HG03280 (cell line): ENCODE measurements around the gene PRIMPOL.
"Not testable (repeated sequence)": the region's sequence is repeated elsewhere in the genome, so short reads cannot be mapped to it uniquely, and the experiment has no call there.

Experiments used
- ATAC-seq: cut with Tn5 transposase; IDR thresholded peaks from one replicate; pipeline ENCODE4 v1.9.1; 2021; ENCODE audit warnings: mild to moderate bottlenecking, moderate library complexity; ENCODE audit not compliant: unreplicated experiment

The PRIMPOL gene

DNA sequence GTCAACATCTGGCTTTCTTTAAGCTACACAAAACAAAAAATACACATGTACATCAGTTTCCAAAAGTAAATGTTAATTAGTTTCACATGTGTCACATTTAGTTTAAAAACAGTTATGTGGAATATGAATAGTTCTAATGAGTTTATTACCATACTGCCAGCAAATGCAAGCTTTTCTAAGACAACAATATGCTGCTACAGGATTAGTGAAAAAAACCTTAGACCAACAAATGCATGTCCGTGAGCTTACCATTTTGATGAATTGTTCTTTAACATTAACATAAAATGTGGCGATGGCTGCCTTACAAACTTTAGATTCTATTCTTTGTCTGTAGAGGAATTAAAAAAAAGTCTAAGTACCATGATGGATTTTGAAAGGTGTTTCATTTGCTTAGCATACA lies 52.6 kb downstream of the PRIMPOL start:
- ATAC-seq = no peak

DNA sequence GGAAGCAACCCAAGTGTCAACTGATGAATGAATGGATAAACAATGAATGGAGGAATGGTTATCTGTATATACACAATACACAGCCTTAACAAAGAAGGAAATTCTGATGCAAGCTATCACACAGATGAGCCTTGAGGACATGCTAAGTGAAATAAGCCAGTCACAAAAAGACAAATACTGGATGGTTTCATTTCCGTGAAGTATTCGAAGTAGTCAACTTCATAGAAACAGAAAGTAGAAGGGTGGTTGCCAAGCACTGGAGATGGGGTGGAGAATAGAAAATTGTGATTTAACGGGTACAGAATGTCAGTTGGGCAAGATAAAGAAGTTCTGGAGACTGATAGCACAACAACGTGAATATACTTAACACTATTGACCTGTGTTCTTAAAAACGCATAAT lies 56.2 kb downstream of the PRIMPOL start:
- ATAC-seq = no peak

DNA sequence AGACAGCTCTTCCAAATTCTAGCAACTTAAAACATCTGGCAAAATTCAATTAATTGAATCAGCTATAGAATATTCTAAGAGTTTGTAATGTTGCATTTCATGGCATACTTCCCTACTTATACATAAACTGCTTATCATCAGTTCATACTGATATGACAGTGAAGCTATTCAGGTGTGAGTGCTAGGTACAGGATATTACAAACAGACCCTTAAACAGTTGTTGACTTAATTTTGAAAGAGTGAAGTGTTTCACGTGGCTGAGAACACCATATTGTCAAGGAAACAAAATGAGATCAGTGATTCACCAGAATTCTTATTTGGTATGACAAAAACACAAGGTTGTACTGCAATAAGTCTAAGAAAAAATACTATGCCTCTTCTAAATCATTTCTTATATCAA lies 56.9 kb downstream of the PRIMPOL start:
- ATAC-seq = no peak

DNA sequence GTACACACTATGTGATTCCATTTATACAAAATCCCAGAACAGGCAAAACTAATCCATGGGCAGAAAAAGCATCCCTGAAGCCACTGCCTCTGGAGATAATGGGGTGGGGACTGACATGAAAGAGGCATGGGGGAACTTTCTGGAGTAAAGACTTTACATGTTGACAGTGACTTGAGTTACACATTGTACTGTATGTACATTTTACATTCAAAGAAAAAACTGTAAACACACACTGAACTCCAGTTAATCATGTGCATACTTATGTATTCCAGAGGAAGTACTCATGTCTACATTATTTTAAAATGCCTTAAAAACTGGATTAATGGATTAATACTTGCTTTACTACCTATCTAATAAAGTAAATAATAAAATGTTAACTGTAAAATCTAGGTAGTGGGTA lies 62.8 kb downstream of the PRIMPOL start:
- no peak for ATAC-seq

DNA sequence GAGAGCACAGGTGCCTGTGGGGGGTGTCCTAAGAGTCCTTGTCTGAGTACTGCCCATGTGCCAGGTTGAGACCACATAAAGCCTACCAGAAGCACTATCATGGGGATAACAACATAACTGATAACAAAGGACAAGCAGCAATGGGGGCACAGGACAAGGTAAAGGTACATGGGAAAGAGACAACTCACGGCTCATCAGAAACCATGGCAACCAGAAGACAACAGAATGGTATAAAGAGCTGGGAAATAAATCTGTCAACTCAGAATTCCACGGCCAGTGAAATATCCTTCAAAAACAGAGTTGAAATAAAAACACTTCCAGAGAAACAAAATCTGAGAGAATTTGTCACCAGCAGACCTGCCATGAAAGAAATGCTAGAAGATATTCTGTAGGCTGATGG lies 64.3 kb downstream of the PRIMPOL start:
- no peak for ATAC-seq

DNA sequence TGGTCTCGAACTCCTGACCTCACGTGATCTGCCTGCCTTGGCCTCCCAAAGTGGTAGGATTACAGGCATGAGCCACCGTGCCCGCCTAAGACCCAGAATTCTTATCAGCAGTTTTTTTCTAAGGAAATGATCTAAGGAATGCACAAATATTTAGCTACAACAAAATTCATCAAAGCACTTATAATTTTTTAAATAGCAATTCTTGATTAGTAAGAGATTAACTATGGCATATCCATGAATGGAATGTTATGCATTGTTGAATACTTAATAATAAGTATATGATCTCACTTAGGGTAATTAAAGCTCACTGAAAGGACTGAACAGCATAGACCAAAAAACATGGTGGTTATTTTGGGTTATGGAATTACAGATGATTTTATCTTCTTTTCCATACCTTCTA lies 66.0 kb downstream of the PRIMPOL start:
- no peak for ATAC-seq

DNA sequence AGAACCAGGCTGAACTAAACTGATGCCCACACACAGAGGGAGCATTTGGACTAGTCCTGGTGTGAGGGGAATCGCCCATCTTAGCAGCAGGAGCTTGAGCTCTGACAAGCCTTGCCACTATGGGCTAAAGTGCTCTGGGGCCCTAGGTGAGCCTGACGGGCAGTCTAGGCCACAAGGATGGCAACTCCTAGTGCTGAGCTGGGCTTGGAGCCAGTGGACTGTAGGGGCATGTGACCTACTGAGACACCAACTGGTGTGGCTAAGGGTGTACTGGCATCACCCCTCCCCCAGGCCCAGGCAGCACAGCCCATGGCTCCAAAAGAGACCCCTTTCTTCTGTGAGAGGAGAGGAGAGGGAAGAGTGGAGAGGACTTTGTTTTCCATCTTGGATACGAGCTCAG lies 69.9 kb downstream of the PRIMPOL start:
- no peak for ATAC-seq

DNA sequence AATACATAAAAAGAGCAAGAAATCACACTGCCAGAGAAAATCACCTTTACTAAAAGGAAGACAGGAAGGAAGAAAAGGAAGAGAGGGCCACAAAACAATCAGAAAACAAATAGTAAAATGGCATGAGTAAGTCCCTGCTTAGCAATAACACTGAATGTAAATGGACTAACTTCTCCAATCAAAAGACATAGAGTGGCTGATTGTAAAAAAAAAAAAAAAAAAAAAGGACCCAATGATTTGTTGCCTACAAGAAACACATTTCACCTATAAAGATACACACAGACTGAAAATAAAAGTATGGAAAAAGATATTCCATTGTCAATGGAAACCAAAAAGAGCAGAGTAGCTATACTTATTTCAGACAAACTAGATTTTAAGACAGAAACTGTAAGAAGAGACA lies 71.7 kb downstream of the PRIMPOL start:
- no peak for ATAC-seq

DNA sequence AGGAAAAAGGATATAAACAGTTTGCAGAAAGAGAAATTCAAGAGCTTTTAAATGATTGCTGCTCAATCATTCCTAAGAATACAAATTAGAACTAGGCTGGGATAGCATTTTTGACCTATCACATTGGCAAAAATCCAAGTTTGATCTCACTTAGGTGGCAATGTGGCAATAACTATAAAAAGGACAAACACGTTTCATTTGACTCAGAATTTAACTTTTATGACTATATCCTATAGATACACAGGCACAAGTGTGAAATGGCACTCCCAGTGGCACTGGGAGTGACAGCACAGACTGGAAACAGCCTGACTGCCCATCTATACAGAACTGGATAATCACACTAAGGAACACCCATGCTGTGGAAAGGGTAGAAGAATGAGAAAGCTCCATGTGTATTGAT lies 73.3 kb downstream of the PRIMPOL start:
- ATAC-seq = no peak

DNA sequence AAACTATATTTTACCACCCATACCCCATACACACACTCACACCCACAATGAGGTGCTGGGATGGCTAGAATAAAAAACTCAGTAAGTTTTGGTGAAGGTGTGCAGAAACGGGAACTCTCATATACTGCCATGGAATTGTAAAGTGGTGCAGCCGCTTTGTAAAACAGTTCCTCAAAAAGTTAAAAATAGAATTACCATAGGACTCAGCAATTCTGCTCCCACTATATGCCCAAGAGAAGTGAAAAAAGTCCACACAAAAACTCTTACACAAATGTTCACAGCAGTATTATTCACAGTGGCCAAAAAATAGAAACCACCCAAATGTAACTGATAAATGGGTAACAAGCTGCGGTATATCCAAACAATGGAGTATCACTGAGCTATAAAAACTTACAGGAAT lies 77.9 kb downstream of the PRIMPOL start:
- no peak for ATAC-seq

DNA sequence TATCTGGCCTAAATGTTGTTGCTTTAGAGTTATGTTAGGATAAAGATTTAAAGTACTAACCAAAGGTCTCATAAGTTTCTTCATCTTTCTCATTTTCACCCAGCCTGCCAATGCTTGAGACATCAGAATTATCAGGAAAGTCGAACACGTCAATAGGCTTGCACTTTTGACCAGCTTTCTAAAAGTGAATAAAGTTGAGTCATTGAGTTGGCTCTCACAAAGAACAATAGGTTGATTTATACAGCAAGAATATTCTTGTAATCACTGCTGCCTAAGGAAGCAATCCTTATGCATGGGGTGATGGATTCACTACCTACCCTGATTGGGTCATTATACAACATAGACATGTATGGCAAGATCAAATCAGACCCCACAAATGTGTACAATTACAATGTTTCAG lies 79.3 kb downstream of the PRIMPOL start:
- no peak for ATAC-seq

DNA sequence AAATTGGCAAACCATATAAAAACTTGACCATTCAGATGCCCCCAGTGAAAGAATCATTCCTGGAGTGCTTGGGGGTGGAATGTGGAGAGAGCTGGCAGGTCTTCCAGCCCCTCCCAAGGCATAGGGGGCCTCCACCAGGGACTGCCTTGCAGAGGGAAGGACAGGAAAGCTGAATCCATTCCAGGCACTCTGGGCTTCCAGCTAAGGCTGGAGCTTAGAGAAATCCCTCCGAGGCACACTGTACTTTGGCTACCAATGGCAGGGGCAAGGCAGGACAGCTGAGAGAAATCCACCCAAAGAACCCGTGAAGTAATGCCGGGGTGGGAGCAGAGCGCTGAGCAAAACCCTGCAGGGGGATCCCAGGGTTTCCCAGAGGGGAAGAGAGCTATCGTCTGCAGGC lies 80.4 kb downstream of the PRIMPOL start:
- ATAC-seq = no peak

DNA sequence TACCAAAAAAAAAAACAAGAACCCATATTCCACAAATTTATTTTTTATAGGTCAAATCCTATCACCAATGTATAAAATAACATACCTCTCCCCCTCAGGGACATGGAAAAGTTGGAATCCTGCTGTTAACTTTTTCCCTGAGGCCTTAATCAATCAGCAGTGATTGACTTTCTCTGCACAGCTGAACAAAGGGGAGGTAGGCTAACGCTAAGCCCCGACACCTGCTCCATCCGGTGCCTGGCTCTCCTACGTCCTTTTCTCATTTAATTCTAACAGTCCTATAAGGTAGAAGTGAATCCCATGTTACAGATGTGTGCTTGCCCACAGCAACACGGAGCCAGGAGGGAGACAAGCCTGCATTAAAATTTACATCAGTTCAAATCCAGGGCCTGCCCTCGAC lies 81.5 kb downstream of the PRIMPOL start:
- no peak for ATAC-seq

DNA sequence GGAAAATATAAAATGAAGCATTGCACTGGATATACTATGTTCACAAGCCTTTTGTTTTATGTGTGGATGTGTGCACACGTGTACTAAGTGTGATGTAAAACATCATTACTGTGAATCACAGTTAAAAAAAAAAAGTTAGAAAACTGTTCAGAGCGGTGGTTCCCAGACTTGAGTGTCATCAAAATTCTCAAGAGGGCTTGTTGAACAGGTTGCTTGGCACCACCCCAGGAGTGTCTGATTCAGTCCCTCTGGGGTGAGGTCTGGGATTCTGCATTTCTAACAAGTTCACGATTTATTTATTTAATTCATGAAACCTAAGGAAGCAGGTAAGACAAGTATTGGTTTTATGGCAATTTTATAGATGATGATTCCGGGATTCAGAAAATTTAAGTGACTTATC lies 82.6 kb downstream of the PRIMPOL start:
- ATAC-seq = no peak

DNA sequence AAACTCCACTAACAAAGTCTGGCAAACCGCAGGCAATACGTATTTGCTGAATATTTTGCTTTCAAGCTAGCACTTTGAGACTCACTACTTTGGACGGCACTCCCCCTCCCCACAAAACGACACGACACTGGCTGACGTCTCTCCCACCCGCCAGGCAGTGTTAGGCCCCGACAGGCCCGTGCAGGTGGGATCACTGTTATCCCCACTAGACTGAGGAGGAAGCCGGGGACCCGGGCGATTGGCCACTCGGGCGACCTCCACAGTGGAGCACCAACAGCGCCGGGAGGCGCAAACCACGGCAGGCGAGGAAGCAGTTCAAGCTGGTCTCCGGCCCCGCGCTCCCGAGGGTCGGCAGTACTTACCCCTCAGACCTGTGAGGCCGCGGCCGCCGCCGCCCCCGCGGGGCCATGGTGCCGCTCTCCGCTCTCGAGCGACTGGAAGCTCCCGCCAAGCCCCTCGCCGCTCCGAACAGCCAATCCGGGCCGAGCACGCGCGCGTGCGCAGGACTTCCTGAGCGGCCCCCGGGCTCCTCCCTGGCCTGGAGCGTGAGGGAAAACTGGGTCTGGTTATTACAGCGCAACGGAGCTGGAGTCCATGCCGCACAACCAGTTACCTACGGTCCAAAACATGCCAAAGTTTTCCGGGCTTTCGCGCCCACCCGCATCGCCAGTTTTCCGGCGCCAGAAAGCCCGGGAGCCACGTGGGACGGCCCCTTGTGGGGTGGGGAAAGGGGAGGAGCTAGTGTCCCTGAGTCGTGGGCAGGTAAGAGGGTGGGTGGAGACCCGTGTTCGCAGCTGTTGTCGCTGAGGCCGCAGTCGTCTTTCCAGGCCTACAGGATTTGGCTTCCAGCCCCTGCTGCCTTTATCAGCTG lies 84.4 kb downstream of the PRIMPOL start, which contains the start of gene CENPU:
Gene CENPU, minus strand, starts transcription at position 443 of the 871 bp plus-strand sequence. Its CDS starts 34 bp downstream, at position 409.
- peak; percentile 95 for ATAC-seq

DNA sequence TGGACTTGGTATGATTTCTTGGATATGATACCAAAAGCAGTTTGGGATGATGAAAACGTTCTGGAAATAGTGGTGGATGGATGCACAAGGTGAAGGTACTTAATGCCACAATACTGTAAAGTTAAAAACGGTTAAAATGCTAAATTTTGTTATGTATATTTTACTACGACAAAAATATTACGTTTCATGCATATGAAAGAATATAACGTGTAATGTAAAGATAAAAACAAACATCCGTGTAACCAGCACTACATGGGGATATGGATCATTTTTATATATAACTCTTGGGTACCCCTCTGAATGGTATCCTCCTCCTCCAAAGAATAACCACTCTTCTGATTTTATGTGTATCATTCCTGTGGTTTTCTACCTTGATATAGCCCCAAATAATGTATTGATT lies 85.2 kb downstream of the PRIMPOL start:
- ATAC-seq = no peak

DNA sequence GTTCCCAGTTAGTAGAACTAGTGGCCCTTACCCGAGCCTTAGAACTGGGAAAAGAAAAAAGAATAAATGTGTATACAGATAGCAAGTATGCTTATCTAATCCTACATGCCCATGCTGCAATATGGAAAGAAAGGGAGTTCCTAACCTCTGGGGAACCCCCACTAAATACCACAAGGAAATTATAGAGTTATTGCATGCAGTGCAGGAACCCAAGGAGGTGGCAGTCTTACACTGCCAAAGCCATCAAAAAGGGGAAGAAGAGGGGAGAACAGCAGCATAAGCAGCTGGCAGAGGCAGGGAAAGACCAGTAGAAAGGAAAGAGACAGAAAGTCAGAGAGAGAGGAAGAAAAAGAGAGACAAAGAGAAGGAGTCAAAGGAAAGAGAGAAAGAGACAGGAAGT lies 90.0 kb downstream of the PRIMPOL start:
- ATAC-seq = not testable (repeated sequence)

DNA sequence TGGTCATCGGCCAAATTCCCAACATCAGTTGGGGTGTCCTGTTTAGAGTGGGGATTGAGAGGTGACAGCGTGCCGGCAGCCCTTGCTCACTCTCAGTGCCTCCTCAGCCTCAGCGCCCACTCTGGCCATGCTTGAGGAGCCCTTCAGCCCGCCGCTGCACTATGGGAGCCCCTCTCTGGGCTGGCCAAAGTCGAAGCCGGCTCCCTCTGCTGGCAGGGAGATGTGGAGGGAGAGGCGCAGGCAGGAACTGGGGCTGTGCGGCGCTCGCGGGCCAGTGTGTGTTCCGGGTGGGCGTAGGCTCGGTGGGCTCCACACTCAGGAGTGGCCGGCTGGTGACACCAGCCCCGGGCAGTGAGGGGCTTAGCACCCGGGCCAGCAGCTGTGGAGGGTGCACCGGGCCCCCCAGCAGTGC lies 91.4 kb downstream of the PRIMPOL start:
- no peak for ATAC-seq

DNA sequence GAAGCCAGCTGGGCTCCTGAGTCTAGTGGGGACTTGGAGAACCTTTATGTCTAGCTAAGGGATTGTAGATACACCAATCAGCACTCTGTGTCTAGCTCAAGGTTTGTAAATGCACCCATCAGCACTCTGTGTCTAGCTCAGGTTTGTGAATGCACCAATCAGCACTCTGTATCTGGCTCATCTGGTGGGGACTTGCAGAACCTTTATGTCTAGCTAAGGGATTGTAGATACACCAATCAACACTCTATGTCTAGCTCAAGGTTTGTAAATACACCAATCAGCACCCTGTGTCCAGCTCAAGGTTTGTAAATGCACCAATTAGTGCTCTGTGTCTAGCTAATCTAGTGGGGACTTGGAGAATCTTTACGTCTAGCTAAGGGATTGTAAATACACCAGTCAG lies 92.1 kb downstream of the PRIMPOL start:
- ATAC-seq = not testable (repeated sequence)

DNA sequence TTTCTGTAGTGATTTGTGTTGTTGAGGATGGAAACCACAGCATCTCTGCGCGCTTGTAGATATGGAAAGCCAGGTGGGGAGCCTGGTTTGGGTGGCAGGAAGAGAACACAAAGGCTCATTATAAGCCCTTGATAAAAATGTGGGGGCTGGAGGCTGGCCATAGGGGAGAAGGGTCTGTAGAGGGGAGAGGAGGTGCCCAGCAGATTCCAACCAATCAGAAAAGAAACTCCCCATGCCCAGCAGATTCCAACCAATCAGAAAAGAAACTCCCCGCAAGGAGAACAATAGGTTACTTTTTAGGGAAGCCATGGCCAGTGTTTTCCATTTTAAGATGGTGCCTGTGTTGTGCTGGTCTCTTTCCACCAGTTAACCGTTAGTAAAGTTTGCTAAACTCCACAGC lies 94.1 kb downstream of the PRIMPOL start:
- no peak for ATAC-seq

DNA sequence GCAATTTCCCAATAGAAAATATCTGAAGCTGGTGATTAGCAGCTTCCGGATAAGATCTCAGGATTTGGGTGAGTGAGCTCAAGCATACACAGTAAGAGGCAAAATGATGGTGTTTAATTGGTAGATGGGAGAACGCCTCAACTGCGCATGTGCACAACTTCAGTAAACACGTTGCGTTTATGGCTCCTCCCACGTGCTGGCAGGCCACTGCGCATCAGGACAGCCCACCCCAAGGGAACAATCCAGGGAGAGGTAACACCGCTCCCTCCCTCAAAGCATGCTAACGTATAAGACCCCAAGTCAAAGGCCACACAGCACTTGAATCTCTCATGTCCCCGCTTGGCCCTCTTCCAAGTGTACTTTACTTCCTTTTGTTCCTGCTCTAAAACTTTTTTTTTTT lies 94.7 kb downstream of the PRIMPOL start:
- ATAC-seq = no peak
